Neural progenitor cell (in vitro differentiated cells): ENCODE data around the gene RENBP. TPM values are rescaled to one million over a fixed set of nuclear protein-coding genes. Genes with fewer than 3 reads are reported as not detected.

ENCODE experiments used
- DNase-seq: peaks from one replicate; pipeline ENCODE4 v3.0.0-alpha.2; 2016; ENCODE audit warnings: low spot score
- H2AFZ ChIP-seq: fragments of 200-600 bp; sonication (generic); replicated peaks from 2 replicates; pipeline ENCODE4 v1.6.1; 2016; ENCODE audit warnings: antibody characterized with exemption
- H3F3A ChIP-seq: fragments of 200-600 bp; sonication (generic); 2 replicates; pipeline ENCODE4 v1.6.1; 2016; ENCODE audit warnings: antibody characterized with exemption, low read depth
- H3K27ac ChIP-seq: fragments of 200-600 bp; sonication (generic); 2 replicates; pipeline ENCODE4 v1.5.1; 2016; ENCODE audit warnings: mild to moderate bottlenecking
- H3K27me3 ChIP-seq: fragments of 200-600 bp; sonication (generic); 2 replicates; pipeline ENCODE4 v1.6.1; 2016; ENCODE audit warnings: mild to moderate bottlenecking, moderate library complexity
- H3K36me3 ChIP-seq: fragments of 200-600 bp; sonication (generic); 2 replicates; pipeline ENCODE4 v1.5.1; 2016
- H3K4me1 ChIP-seq: fragments of 200-600 bp; sonication (generic); 2 replicates; pipeline ENCODE4 v1.6.1; 2016; ENCODE audit warnings: mixed run types
- H3K4me2 ChIP-seq: fragments of 200-600 bp; sonication (generic); 2 replicates; pipeline ENCODE4 v1.6.1; 2016
- H3K4me3 ChIP-seq: fragments of 200-600 bp; sonication (generic); 2 replicates; pipeline ENCODE4 v1.5.1; 2016
- H3K79me2 ChIP-seq: fragments of 200-600 bp; sonication (generic); 2 replicates; pipeline ENCODE4 v1.6.1; 2016; ENCODE audit warnings: low read depth
- H3K9ac ChIP-seq: fragments of 200-600 bp; sonication (generic); 2 replicates; pipeline ENCODE4 v1.6.1; 2016
- H3K9me3 ChIP-seq: fragments of 200-600 bp; sonication (generic); 2 replicates; pipeline ENCODE4 v1.5.1; 2016; ENCODE audit warnings: low read depth
- H4K20me1 ChIP-seq: fragments of 200-600 bp; sonication (generic); 2 replicates; pipeline ENCODE4 v1.6.1; 2016; ENCODE audit warnings: low read depth
- H3K27ac Mint-ChIP-seq: 3 replicates; pipeline ENCODE4 v1.8.0; 2021; ENCODE audit warnings: mixed read lengths
- H3K27me3 Mint-ChIP-seq: 2 replicates; pipeline ENCODE4 v1.8.0; 2022; ENCODE audit warnings: low read depth, mild to moderate bottlenecking, inconsistent platforms, moderate library complexity, mixed read lengths; ENCODE audit not compliant: insufficient read depth
- H3K36me3 Mint-ChIP-seq: 3 replicates; pipeline ENCODE4 v1.8.0; 2021; ENCODE audit warnings: mixed read lengths
- H3K4me1 Mint-ChIP-seq: 3 replicates; pipeline ENCODE4 v1.8.0; 2021; ENCODE audit warnings: mixed read lengths
- H3K4me3 Mint-ChIP-seq: 3 replicates; pipeline ENCODE4 v1.8.0; 2021; ENCODE audit warnings: mild to moderate bottlenecking, moderate library complexity, mixed read lengths
- H3K9me3 Mint-ChIP-seq: 3 replicates; pipeline ENCODE4 v1.8.0; 2020; ENCODE audit warnings: mixed read lengths
- EZH2 ChIP-seq: fragments of 200-600 bp; sonication (generic); IDR thresholded peaks from 2 replicates; pipeline ENCODE4 v1.6.1; 2017; ENCODE audit warnings: antibody characterized with exemption, mild to moderate bottlenecking, moderate library complexity
- EZH2phosphoT487 ChIP-seq: fragments of 200-600 bp; sonication (generic); IDR thresholded peaks from 2 replicates; pipeline ENCODE4 v1.6.1; 2017; ENCODE audit warnings: antibody characterized with exemption
- total RNA-seq: library from RNA; depleted of rRNA; stranded (reverse); fragments of >200 nt; gene quantifications from 2 replicates; pipeline ENCODE4 v1.2.3, GENCODE V29; 2015; ENCODE audit warnings: low replicate concordance
- TF ChIP-seq, protein P1 (sequence below): fragments of 200-600 bp; sonication (generic); IDR thresholded peaks from 2 replicates; pipeline ENCODE4 v1.5.1; 2017; ENCODE audit warnings: antibody characterized with exemption, mild to moderate bottlenecking

The RENBP gene
- total RNA-seq, 1 donor from 2014 or later: 5.4 TPM

DNA sequence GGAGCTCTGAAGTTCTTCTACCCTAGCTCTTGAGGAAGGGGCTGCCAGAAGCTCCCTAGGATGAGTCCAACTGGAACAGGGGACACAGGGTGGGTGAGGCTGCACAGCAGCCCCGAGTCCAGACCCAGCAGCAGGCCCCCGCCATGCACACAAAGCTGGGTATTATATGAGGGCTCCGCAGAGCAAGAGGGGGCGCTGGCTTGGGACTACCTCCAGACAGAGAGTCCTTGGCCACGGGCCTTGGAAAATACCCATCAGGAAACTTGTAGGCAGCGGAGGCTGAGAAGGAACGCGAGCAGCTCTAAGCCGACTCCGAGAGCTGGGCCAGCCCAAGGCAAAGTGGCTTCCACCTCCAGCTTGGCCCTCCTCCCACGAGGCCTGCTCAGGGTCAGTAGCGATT, 19.1 kb upstream of the RENBP start:
- no peak for DNase-seq
- H3F3A ChIP-seq: no peaks in the 10 kb centered on the region
- TF ChIP-seq EZH2phosphoT487 (no peak), EZH2 (no peak)
- TF ChIP-seq, protein P1, sequence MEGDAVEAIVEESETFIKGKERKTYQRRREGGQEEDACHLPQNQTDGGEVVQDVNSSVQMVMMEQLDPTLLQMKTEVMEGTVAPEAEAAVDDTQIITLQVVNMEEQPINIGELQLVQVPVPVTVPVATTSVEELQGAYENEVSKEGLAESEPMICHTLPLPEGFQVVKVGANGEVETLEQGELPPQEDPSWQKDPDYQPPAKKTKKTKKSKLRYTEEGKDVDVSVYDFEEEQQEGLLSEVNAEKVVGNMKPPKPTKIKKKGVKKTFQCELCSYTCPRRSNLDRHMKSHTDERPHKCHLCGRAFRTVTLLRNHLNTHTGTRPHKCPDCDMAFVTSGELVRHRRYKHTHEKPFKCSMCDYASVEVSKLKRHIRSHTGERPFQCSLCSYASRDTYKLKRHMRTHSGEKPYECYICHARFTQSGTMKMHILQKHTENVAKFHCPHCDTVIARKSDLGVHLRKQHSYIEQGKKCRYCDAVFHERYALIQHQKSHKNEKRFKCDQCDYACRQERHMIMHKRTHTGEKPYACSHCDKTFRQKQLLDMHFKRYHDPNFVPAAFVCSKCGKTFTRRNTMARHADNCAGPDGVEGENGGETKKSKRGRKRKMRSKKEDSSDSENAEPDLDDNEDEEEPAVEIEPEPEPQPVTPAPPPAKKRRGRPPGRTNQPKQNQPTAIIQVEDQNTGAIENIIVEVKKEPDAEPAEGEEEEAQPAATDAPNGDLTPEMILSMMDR: no peak
- Mint-ChIP-seq H3K9me3 (no peaks in the 10 kb centered on the region), H3K27ac (no peak overlapping the region), H3K4me3 (no peak overlapping the region), H3K4me1 (peaks cover 27% of the 10 kb centered on the region), H3K27me3 (peaks cover 15% of the 10 kb centered on the region), H3K36me3 (peaks cover 19% of the 10 kb centered on the region)
- H4K20me1 ChIP-seq: peaks cover 45% of the 10 kb centered on the region
- H3K27me3 ChIP-seq: no peaks in the 10 kb centered on the region
- no peak overlapping the region for H3K4me3 ChIP-seq
- no peaks in the 10 kb centered on the region for H3K36me3 ChIP-seq
- H3K9ac ChIP-seq: no peak overlapping the region
- no peak overlapping the region for H3K4me2 ChIP-seq
- no peaks in the 10 kb centered on the region for H3K9me3 ChIP-seq
- H3K79me2 ChIP-seq: peaks cover 62% of the 10 kb centered on the region
- H2AFZ ChIP-seq: no peak overlapping the region
- peaks cover 13% of the 10 kb centered on the region for H3K4me1 ChIP-seq
- H3K27ac ChIP-seq: no peak overlapping the region

DNA sequence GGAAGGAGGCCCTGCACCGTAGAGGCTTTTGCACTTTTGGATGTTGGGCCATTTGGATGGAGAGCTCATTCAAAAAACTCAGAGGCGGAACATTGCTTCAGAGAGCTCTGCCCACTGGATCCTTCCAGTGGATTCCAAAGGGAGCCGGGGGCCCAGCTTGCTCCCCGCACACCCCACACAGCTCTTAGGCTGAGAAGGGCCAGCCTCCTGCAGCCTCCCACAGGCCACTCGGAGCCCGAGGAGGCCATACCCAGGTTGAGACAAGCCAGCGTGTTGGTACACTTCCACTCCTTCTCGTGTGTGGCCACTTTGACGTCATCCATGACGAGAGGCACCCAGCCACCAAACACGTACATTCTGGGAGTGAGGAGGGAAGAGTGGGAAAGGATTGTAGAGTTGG, 16.8 kb upstream of the RENBP start:
- H3K4me3 ChIP-seq: no peak overlapping the region
- Mint-ChIP-seq H3K36me3 (peaks cover 28% of the 10 kb centered on the region), H3K4me1 (peaks cover 8% of the 10 kb centered on the region), H3K27me3 (peaks cover 4% of the 10 kb centered on the region), H3K27ac (no peak overlapping the region), H3K9me3 (no peaks in the 10 kb centered on the region), H3K4me3 (no peak overlapping the region)
- no peak overlapping the region for H2AFZ ChIP-seq
- no peak overlapping the region for H3K27ac ChIP-seq
- no peaks in the 10 kb centered on the region for H3K27me3 ChIP-seq
- H3K9ac ChIP-seq: no peak overlapping the region
- no peak for DNase-seq
- no peaks in the 10 kb centered on the region for H3K36me3 ChIP-seq
- H3K79me2 ChIP-seq: peaks cover 39% of the 10 kb centered on the region
- TF ChIP-seq EZH2phosphoT487 (no peak), EZH2 (no peak)
- TF ChIP-seq, protein P1: no peak
- H3K4me1 ChIP-seq: no peaks in the 10 kb centered on the region
- H3K9me3 ChIP-seq: no peaks in the 10 kb centered on the region
- H4K20me1 ChIP-seq: peaks cover 22% of the 10 kb centered on the region
- H3K4me2 ChIP-seq: no peak overlapping the region
- no peaks in the 10 kb centered on the region for H3F3A ChIP-seq

DNA sequence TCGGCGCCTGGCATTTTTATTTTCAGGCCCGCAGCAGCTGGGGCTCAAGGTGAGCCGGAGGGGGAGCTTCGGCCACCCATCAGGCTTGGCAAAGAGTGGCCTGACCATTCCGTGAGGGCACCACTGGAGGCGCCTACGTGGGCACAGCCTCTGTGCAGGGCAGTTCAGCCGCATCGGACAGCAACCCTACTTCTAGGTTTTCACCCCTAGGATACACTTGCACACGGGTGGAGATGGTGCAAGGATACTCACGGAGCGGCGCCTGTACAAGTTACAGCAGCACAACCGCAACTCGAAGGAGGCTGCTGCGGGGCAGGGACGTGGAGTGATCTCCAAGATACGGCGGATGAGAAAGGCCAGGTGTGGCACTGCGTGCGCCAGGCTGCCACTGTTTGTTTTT, 16.3 kb upstream of the RENBP start:
- H3K36me3 ChIP-seq: no peaks in the 10 kb centered on the region
- DNase-seq: no peak
- Mint-ChIP-seq H3K4me3 (no peak overlapping the region), H3K27me3 (peaks cover 4% of the 10 kb centered on the region), H3K36me3 (peaks cover 29% of the 10 kb centered on the region), H3K9me3 (no peaks in the 10 kb centered on the region), H3K27ac (no peak overlapping the region), H3K4me1 (peaks cover 4% of the 10 kb centered on the region)
- TF ChIP-seq, protein P1: no peak
- TF ChIP-seq EZH2: no peak
- no peak for TF ChIP-seq EZH2phosphoT487
- no peaks in the 10 kb centered on the region for H3K9me3 ChIP-seq
- no peaks in the 10 kb centered on the region for H3K4me1 ChIP-seq
- no peaks in the 10 kb centered on the region for H3K27me3 ChIP-seq
- H3K9ac ChIP-seq: no peak overlapping the region
- peaks cover 34% of the 10 kb centered on the region for H3K79me2 ChIP-seq
- H3F3A ChIP-seq: no peaks in the 10 kb centered on the region
- H4K20me1 ChIP-seq: peaks cover 17% of the 10 kb centered on the region
- no peak overlapping the region for H3K4me2 ChIP-seq
- no peak overlapping the region for H3K4me3 ChIP-seq
- H2AFZ ChIP-seq: no peak overlapping the region
- H3K27ac ChIP-seq: no peak overlapping the region
